DMS 273 (cell line): Measurements from ENCODE around the gene TEX36.
"Not testable (repeated sequence)": the region's sequence is repeated elsewhere in the genome, so short reads cannot be mapped to it uniquely, and the experiment has no call there.

ENCODE experiments used
- DNase-seq: peaks from one replicate; lab custom pipeline; 2025; ENCODE audit not compliant: unreplicated experiment; lab: John Stamatoyannopoulos, UW

Gene TEX36

GRCh38 chr10:125692601-125693523 lies 9.9 kb upstream of the TEX36 start:
- no peak for DNase-seq

GRCh38 chr10:125692196-125692595 lies 9.2 kb upstream of the TEX36 start:
- no peak for DNase-seq

GRCh38 chr10:125691160-125691981 lies 8.4 kb upstream of the TEX36 start:
- DNase-seq = no peak

GRCh38 chr10:125689955-125690569 lies 7.1 kb upstream of the TEX36 start:
- no peak for DNase-seq

- no peak for DNase-seq
These were observed 4.7 kb upstream of the TEX36 start for GRCh38 chr10:125687507-125688185.

- DNase-seq = peak; percentile 34
These were observed 1.6 kb upstream of the TEX36 start for GRCh38 chr10:125684581-125684980.

GRCh38 chr10:125683821-125684220 lies 858 bp upstream of the TEX36 start:
- no peak for DNase-seq

GRCh38 chr10:125679436-125679835 lies 3.5 kb downstream of the TEX36 start:
- no peak for DNase-seq

- DNase-seq = no peak
These were observed 10.1 kb downstream of the TEX36 start for GRCh38 chr10:125672884-125673283.

- DNase-seq = no peak
These were observed 20.4 kb downstream of the TEX36 start for GRCh38 chr10:125662584-125662983.

GRCh38 chr10:125661941-125662515 lies 20.9 kb downstream of the TEX36 start:
- DNase-seq = no peak

- DNase-seq = no peak
These were observed 21.5 kb downstream of the TEX36 start for GRCh38 chr10:125661431-125661940.

GRCh38 chr10:125659071-125659470 lies 23.9 kb downstream of the TEX36 start:
- DNase-seq = no peak

- no peak for DNase-seq
These were observed 26.4 kb downstream of the TEX36 start for GRCh38 chr10:125656523-125656922.

GRCh38 chr10:125653113-125653512 lies 29.9 kb downstream of the TEX36 start:
- not testable (repeated sequence) for DNase-seq

- no peak for DNase-seq
These were observed 36.7 kb downstream of the TEX36 start for GRCh38 chr10:125646311-125646710.

GRCh38 chr10:125641398-125641797 lies 41.6 kb downstream of the TEX36 start:
- no peak for DNase-seq

- DNase-seq = no peak
These were observed 42.3 kb downstream of the TEX36 start for GRCh38 chr10:125640653-125641052.

GRCh38 chr10:125639846-125640245 lies 43.1 kb downstream of the TEX36 start:
- no peak for DNase-seq

GRCh38 chr10:125638555-125638954 lies 44.4 kb downstream of the TEX36 start:
- no peak for DNase-seq
